ENCODE data around the gene ZSCAN30. TPM values are rescaled to one million over a fixed set of nuclear protein-coding genes. Genes with fewer than 3 reads are reported as not detected.

The ZSCAN30 gene
- polyA plus RNA-seq, 1 donor from 2014 or later: 30.6 TPM

- Histone ChIP-seq H2AFZ (ENCODE audit: low read depth, low read length) (no peak overlapping the region), H3K36me3 (ENCODE audit: insufficient read depth, low read length) (no peaks in the 10 kb centered on the region), H3K27ac (ENCODE audit: low read length) (no peak overlapping the region), H3K9me2 (ENCODE audit: insufficient read depth, low read length) (no peaks in the 10 kb centered on the region), H3K79me2 (replicated peaks; ENCODE audit: insufficient read depth, low read length) (peaks cover 9% of the 10 kb centered on the region), H4K20me1 (ENCODE audit: insufficient read depth) (no peaks in the 10 kb centered on the region), H3K27me3 (ENCODE audit: insufficient read depth, low read depth, low read length) (no peaks in the 10 kb centered on the region), H3K9me3 (ENCODE audit: low read length) (no peaks in the 10 kb centered on the region), H3K9ac (ENCODE audit: low read length) (no peak overlapping the region), H3K4me2 (ENCODE audit: low read length) (no peak overlapping the region), H3K4me3 (ENCODE audit: low read length) (no peak overlapping the region), H3F3A (ENCODE audit: insufficient read depth, low read length, poor library complexity, severe bottlenecking) (peaks cover 4% of the 10 kb centered on the region)
- TF ChIP-seq SMC3 (conservative IDR thresholded peaks at IDR 0.05; ENCODE audit: poor library complexity) (no peak), REST (IDR thresholded peaks at IDR 0.05; ENCODE audit: borderline replicate concordance) (no peak), MXI1 (conservative IDR thresholded peaks at IDR 0.05; ENCODE audit: poor library complexity, severe bottlenecking) (no peak), EP300 (conservative IDR thresholded peaks at IDR 0.05; ENCODE audit: poor library complexity, severe bottlenecking) (no peak), POLR2AphosphoS5 (IDR thresholded peaks at IDR 0.05) (no peak), RAD21 (conservative IDR thresholded peaks at IDR 0.05) (no peak), EZH2 (IDR thresholded peaks at IDR 0.05; ENCODE audit: borderline replicate concordance, insufficient read depth, low read length, poor library complexity, severe bottlenecking) (no peak)
These were observed 53.3 kb downstream of the ZSCAN30 start for GRCh38 chr18:35236571-35237363.

- no peaks in the 10 kb centered on the region for H3K27me3 ChIP-seq (ENCODE audit: insufficient read depth, low read depth, low read length)
- no peak overlapping the region for H3K4me3 ChIP-seq (ENCODE audit: low read length)
- H3K79me2 ChIP-seq (replicated peaks; ENCODE audit: insufficient read depth, low read length): no peaks in the 10 kb centered on the region
- no peaks in the 10 kb centered on the region for H4K20me1 ChIP-seq (ENCODE audit: insufficient read depth)
- H3K27ac ChIP-seq (ENCODE audit: low read length): no peak overlapping the region
- no peak overlapping the region for H2AFZ ChIP-seq (ENCODE audit: low read depth, low read length)
- no peaks in the 10 kb centered on the region for H3F3A ChIP-seq (ENCODE audit: insufficient read depth, low read length, poor library complexity, severe bottlenecking)
- H3K4me2 ChIP-seq (ENCODE audit: low read length): no peak overlapping the region
- H3K9ac ChIP-seq (ENCODE audit: low read length): no peak overlapping the region
- TF ChIP-seq RAD21 (conservative IDR thresholded peaks at IDR 0.05): peak; percentile 48
- no peak for TF ChIP-seq TAF1 (IDR thresholded peaks at IDR 0.05; ENCODE audit: low read depth)
- peak; percentile 41 for TF ChIP-seq SMC3 (conservative IDR thresholded peaks at IDR 0.05; ENCODE audit: poor library complexity)
- TF ChIP-seq EZH2 (IDR thresholded peaks at IDR 0.05; ENCODE audit: borderline replicate concordance, insufficient read depth, low read length, poor library complexity, severe bottlenecking): no peak
- peak; percentile 56 for TF ChIP-seq CTCF (IDR thresholded peaks at IDR 0.05; ENCODE audit: poor library complexity, severe bottlenecking)
- H3K36me3 ChIP-seq (ENCODE audit: insufficient read depth, low read length): no peaks in the 10 kb centered on the region
- H3K9me2 ChIP-seq (ENCODE audit: insufficient read depth, low read length): no peaks in the 10 kb centered on the region
- H3K9me3 ChIP-seq (ENCODE audit: low read length): no peaks in the 10 kb centered on the region
These were observed 59.0 kb downstream of the ZSCAN30 start for GRCh38 chr18:35231052-35231451.

Measured in neural cell (in vitro differentiated cells).